Fibroblast of upper back skin (primary cell): ENCODE data around the gene SLC1A7.

ENCODE experiments used
- DNase-seq: peaks from one replicate; pipeline ENCODE4 v3.0.0-alpha.2; 2013

The SLC1A7 gene

DNA sequence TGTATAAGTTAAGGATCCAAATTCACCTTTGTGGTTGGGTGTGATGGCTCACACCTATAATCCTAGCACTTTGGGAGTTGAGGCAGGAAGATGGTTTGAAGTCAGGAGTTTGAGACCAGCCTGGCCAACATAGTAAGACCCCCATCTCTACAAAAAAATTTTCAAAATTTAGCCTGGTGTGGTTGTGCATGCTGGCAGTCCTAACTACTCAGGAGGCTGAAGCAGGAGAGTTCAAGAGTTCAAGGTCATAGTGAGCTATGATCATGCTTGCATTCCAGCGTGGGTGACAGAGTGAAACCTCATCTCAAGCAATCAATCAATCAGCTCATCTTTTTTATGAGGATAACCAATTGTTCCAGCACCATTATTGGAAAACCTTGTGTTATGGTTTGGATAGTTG is 16.5 kb upstream of the SLC1A7 start:
- DNase-seq, result no peak

DNA sequence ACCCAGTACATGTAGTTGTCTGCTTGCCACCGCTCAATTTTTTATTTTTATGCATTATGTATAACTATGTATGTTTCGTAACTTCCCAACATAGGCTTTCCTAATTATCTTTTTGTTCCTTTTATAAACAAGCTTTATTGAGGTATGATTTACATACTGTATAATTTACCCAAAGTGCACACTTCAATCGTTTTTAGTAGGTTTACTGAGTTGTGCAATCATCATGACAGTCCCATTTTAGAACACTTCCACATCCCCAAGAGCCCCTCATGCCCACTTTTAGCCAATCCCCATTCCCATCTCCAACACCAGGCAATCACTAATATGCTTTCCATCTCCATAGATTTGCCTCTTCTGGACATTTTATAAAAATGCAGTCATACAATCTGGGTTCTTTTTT is 14.3 kb upstream of the SLC1A7 start:
- no peak for DNase-seq

DNA sequence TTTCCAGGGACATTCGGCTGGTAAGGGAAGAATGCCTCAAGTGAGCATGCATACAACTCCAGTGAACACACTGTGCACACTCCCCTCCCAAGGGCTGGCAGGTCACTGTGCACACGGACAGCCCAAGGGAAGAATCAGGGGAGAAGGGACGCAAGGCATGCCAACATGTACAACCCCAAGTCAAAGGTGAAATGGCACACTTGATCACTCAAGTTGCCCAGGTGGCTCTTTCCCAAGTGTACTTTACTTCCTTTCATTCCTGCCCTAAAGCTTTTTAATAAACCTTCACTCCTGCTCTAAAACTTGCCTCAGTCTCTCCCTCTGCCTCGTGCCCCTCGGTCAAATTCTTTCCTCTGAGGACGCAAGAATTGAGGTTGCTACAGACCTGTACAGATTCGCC is 13.5 kb upstream of the SLC1A7 start:
- no peak for DNase-seq

DNA sequence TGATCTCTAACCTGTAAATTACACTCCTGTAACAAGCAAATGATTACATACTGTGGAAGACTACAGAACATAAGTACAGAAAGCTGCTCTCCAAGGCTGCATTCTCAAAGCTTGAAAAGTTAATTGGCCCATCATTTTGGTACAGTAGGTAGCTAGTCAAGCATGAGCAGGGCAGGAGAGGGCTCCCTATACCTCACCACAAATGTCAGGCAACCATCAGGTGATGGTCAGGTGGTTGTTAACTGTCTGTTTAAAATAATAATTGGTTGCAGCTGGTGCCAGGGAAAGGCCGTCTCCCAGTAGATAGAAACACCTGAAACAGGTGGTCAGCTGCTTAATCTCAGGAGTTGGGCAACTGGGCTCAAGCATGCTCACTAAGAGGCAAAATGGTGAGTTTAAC is 13.1 kb upstream of the SLC1A7 start:
- DNase-seq, result no peak

DNA sequence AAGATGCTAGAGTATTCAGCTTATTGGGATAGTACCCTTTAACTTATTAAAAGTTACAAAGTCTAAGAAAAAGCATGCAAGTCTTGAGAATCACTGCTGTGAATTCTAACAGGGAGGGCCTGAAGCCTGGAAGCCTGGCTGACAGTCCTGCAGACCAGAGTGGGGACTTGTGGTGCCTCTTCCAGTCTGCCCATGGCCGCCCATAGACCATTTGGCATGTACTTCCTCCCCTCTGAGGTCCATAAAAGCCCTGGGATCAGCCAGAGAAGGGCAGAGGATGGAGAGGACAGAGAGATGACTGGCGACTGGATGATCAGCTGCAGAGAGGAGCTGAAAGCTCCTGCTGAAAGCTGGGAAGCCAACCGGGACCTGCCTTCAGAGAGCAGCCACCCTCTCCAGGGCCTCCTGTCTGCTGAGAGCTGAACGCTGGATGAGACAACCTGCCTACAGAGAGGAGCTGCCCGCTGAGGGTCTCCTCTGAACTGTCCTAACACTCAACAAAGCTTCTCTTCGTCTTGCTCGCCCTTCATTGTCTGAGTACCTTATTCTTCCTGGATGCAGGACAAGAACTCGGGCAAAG is 12.5 kb upstream of the SLC1A7 start:
- DNase-seq, result no peak

DNA sequence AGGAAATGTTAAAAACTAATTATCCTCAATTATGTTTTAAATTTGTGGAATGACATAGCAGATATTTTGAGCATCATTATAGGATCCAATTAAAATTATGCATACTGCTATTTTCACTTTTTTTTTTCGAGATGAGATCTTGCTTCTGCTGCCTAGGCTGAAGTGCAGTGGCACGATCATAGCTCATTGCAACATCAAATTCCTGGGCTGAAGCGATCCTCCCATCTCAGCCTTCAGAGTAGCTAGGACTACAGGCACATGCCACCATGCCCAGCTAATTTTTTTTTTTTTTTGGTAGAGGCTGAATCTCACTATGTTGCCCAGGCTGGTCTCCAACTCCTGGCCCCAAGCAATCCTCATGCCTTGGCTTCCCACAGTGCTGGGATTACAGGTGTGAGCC is 11.3 kb upstream of the SLC1A7 start:
- no peak for DNase-seq

DNA sequence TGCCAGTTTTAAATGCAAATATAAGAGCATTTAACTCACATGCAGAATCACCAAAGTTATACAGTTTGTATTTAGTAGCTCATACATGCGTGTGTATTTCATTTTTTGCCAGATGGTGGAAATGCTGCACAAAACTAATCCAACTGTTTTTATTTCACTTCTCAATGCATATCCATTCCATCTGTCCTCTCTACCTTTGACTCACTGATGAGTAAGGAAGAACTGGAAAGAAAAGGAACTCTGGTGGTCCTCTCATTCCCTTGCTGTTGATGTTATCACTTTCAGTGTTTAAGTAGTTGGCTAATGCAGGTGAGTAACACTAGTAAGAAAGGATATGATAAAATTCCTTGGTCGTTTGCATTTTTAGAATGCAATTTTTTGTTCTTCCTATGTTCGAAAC is 5.7 kb upstream of the SLC1A7 start:
- peak; percentile 78 for DNase-seq

DNA sequence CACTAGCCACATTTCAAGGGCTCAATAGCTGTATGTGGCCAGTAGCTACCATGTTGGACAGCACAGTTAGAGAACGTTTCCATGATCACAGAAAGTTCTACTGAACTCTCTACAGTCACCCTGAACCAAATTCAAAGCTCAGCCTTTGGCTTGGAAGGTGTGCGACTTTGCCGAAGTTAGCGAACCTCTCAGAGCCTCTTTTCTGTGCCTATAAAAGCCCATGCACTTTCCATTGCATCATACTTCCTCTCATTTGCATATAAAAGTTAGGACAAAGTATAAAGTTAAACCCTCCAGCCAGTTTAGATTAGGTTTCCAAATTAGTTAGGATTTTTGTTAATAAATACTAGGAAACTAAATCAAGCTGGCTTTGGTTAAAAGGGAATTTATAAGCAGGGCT is 4.7 kb upstream of the SLC1A7 start:
- no peak for DNase-seq

DNA sequence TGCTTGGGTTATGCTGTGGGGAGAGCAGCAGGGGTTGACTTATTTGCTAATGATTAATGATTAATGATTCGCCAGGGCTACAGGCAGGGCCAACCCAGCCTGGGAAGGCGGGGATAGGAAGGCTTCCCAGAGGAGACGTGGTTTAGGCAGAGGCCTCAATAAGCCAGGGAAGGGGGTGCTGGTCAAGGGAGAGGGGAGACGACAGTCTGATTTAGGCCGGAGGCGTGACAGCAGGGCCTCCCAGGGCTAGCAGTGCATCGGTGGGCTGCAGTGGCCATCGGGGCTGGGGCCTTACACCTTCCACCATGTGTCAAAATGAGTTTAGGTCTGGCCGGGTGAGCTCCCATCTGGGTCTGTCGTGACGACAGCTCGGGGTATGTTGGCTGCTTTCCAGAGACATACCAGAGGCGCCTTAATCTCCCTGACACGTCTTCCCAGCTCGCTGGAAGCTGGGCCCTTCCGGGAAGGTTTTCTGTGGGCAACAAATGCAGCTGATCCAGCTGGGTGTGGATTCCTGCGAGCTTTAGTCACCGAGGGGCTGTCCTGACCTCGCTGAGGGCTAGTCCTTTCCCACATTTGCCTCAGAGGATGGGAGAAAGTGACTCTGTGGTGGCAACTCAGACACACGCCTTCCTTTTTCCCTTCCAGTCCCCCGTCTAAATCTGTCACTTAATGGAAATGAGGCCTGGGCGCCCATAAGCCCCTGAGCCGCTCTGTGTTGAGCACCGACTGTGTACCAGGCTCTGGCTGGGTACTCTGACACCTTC is 3.7 kb upstream of the SLC1A7 start:
- DNase-seq, result peak; percentile 100

DNA sequence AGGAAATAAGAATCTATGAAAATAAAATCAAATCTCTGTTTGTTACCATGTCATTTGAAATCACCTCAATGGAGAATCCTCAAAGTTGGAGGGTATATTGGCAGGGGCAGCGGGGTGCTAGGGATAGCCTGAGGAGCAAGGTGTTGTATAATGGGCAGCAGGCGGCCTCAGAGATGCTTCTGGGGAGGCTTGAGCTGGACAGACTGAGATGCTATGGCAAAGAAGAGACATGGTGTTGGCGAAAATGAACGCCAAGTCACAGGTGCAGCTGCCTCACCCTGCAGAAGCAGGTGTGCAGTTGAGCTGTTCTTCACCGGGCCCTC is 3.1 kb upstream of the SLC1A7 start:
- no peak for DNase-seq

DNA sequence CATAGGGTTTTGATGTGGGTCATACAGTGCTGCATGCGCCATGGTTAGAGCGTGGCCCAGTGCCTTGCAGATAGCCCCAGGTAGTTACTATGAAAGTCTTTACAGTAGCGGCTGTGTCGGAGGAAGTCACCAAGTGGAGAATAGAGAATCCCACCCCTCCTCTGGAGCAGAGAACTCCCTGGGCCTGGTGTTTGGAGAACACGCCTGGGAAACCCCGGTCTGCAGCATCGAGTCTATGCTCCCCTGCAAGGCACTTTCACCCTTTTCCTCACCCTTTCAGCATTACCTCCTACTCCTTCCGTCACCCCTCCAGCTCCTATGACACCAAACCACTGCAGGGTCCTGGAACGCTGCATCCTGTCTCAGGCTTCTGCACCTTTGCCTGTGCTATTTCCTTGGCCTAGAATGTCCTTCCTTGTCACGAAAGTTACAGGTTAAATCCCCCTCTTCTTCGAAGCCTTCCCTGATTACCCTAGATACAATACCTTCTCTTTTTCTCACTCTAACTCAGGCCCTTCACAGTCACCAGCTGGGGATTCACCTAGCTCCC is 2.7 kb upstream of the SLC1A7 start:
- DNase-seq, result no peak

DNA sequence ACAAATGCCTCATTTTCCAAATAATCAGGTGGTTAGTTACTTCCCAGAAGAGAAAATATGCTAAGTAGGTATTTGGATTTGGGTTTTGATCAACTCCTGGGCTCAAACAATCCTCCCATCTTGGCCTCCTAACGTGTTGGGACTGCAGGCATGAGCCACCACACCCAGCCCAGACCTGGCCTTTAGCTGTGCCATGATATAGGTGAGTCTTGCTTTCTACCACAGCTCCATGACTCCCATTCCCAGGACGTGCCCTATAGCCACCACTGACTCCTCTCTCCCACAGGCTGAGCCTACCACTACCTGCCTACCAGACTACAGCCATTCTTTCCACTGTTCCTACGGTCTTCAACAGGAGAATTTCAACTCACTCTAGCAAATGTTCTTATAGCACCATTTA is 1.8 kb upstream of the SLC1A7 start:
- DNase-seq, result no peak

DNA sequence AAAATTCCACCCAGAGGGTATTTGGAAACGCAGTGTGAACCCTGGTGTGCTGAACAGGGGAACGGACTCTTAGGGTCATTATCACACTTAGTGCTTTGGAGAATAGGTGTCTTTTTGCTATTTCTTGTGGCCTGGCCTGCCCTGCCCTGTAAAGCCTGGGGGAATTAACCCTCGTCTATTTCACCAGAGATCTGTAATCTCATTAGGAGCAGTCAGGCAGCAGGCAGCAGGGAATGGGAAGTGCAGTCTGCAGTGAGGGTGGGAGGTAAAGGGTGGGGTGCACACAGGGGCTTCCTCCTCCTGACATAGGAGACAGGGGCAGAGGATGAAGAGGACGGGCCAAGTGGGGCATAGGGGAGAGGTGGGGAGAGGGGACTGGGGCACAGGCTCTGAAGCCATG is 1.1 kb upstream of the SLC1A7 start:
- no peak for DNase-seq

DNA sequence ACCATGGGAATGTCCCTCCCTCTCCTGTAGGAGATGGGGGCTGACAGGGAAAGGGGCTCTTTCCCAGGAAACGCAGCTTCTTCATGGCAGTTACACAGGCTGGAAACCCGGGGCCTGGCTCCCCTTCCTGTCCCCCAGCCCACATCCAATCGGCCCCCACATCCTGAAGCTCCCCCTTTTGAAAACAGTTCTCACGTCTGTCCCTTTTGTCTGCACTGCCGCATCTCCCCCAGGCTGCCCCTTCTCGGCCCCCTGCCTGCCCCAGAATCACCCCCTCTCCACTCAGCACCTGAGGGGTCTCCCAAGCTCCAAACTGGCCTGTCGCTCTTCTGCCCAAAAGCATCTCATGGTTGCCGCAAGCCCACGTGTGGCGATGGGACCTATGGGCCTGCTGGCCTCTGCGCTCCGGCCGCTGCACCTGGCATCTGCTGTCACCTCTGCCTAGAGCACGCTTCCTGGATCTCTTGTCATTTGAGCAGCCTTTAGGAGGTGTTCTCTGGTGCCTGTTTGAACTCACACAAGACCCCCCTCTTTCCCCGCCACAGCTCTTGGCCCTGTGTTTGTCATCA is 867 bp downstream of the SLC1A7 start:
- DNase-seq, result no peak

DNA sequence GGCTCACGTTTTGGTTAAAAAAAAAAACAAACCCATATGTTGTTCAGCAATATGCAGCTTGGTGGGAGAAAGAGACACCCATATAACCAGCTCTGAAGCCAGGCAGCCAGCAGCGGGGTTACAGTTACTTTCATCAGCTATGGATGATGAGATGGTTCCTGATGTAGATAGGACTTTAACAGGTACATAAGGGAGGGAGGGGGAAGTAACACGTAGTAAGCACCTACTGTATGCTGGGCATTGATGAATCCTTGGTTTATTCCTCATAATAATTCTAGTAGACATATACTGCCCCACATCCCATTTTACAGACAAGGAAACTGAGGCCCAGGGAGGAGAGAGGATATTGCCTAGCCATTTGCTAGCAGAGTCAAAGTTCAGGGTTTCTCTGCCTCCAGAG is 2.0 kb downstream of the SLC1A7 start:
- no peak for DNase-seq

DNA sequence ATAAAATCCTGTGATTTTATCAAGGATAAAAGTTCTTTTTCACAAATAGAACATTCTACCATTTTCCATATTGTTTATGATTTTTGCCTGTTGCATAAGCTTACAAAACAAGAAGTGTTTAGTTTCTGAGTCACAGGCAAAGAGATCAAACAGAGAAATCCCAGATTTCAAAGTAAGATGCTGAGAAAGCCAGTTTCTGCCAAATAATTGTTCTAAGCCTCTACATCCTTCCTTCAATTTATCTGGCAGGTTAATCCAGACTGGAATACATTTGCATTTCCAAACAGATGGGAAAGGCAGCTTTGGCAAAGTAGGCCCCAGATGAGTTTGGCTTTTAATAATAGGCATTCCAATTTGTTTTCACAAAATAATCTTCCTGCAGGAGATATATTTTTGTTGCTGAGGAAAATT is 2.5 kb downstream of the SLC1A7 start:
- peak; percentile 19 for DNase-seq

DNA sequence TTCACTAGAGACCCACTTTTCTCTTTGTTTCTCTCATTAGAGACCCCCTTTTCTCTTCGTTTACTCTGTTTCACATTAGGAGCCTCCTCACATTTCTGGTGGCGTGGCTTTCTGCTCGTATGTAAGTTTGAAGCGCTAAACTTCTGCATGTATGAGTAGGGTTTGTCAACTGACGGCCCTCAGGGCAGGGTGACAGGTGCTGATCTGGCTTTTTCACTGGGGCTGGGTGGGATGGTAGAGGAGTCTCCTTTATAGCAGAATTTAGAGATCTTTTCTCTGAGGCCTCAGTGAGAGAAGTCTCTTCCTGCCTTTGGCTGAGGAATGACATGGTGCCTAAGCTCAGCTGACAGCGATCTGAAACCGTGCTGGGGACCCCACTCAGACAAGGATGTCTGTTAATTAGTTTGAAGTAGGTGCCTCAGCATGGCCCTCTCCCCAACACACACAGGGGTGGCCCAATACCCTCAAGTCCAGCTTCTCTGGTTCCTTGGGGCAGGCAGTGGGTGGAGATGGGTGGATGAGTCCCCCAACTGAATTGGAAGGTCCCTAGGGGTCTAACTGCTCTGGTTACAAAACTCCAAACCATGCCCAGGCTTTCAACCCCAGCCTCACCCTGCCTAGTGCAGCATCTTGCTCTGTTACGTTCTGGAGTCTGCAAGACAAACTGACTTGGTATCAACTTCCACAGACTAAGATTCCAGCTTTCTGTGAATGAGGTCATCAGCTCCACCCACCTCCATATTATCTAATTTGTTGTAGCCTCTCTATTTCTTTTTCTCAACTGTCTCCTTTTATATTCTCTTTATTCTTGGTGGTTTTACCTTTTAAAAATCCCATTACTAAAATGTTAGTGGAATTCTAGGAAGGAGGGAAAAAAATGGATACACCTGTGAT is 3.2 kb downstream of the SLC1A7 start:
- no peak for DNase-seq

DNA sequence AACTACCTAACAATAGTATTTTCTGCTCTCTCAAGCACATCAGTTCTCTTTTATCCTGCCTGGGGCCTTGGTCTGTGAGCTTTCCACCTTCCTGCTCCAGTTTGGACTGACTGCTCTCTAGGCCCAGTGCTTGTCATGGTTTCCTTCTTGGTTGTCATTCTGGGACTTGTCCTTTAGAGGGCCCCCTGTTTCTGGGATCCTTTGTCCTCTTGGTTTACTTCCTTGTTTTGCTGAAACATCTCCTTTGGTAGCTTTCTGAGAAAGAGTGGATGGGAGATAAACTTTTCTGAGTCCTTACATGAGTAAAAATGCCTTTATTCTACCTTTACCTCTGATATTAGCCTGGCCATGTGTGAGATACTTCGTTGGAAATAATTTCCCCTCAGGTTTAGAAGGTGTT is 4.7 kb downstream of the SLC1A7 start:
- no peak for DNase-seq

DNA sequence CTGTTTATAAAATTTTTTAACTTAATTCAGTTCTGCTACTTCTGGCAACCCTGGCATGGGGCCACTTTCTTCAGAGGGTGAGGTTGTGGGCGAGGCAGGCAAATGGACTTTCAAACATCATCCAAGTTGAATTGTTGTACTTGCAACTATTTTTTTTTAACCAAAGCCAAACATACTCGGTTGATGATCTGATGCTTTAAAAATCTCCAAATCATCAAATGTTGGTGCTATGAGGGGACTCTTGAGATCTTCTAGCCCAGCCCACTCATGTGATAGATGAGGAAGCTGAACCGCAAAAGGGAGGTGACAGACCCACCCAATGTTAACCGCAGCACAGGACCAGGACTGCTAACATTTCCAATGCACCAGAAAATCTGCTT is 6.7 kb downstream of the SLC1A7 start:
- DNase-seq, result peak; percentile 82

DNA sequence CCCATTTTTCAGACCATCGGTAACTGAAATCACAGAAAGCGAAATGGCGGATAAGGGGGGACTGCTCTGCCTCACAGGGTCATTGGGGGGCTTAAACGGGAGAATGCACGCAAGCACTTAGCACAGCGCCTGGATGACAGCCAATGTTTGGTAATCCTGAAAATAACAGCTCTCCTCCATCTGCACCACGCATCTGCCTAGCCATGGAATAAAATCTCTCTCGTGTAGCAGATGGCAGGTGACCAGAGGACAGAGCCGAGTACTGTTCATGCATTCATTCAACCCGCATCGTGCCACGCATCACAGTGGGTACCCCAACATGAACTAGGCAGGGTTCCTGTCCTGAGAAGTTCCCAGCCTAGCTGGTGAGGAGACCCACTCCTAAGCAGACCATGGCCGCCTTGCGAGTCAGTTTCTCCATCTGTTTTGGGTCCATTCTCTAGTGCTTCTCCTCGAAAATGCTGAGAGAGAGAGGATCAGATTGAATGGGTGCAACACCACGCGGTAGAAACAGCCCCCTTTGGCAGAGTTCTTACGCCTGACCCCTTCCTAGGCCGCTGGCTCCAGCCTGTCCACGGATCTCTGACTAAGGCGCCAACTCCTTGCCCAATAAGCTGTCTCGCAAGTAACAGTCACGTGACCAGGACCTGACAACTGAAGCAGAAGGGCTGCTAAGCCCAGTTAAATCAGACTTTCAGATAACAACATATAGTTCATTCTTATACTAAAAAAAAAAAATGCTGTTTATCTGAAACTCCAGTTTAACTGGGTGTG is 7.3 kb downstream of the SLC1A7 start:
- no peak for DNase-seq

DNA sequence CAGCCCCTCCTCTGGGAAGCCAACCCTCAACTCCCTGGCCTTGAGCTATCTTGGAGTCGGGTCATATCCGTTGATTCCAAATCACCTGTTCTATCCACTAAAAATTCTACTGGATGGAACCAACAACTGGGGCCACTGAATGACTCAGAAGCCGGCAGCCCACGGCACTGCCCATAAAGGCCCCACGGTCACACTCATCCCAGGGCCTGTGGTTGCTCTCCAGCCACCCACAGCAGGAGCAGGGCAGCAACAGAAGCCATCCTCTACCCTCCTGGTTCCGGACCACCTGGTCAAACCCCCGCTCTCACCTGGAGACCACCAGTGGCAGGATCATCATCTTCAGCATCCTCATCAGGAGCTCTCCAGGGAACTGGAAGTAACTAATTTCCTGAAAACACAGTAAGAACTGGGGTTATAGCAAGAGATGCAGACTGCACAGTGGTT is 8.4 kb downstream of the SLC1A7 start:
- DNase-seq, result no peak

DNA sequence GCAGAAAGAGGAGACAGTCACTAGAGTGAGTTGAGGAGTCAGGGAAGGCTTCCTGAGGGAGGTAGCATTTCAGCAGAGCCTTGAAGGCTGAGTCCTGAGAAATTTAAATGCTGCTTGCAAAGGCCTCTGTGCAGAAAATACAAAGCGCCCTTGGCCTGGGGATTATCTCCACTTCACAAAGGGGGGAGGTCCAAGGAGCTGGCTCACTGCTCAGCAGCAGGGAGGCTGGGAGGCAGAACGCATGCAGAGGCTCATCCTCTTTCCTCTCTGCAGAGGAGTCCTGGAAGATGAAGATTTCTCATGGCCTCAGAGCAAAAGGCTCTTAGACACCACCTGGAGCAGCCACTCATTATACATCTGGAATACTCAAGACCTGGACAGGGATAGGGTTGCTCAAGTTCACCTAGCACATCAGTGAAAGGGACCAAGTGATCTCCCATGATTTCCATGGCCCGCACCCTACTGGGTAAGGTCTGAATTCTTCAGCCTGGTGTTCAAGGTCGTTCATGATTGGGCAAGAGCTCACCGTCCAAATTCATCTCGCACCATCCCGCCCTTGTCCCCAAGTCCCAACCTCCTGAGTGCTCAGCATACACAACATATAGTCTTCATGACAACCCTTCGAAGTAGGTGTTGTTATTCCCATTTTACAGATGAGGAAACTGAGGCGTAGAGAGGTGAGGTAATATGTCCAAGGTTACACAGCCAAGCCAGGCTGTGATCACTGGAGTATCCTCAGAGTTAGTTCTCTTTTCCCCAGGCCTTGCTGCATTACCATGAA is 9.0 kb downstream of the SLC1A7 start:
- DNase-seq, result no peak
